ENCODE measurements around the gene YLPM1.
A peak's percentile ranks its signal among the peaks of the same experiment; 100 is the strongest.
"Not testable (repeated sequence)": the region's sequence is repeated elsewhere in the genome, so short reads cannot be mapped to it uniquely, and the experiment has no call there.

YLPM1 gene

GRCh38 chr14:74762917-74763802 lies at the start of gene YLPM1:
Gene YLPM1 (plus strand): TSS chr14:74763316. CDS start chr14:74763490, 174 bp downstream.
- DNase-seq: peak; percentile 98

- no peak for DNase-seq
These were observed 49.8 kb upstream of the YLPM1 start for GRCh38 chr14:74713395-74713735.

- peak; percentile 78 for DNase-seq
These were observed 42.6 kb upstream of the YLPM1 start for GRCh38 chr14:74720526-74720925.

GRCh38 chr14:74723134-74723533 lies 40.0 kb upstream of the YLPM1 start:
- no peak for DNase-seq

GRCh38 chr14:74732387-74732786 lies 30.7 kb upstream of the YLPM1 start:
- DNase-seq: no peak

- DNase-seq: no peak
These were observed 29.9 kb upstream of the YLPM1 start for GRCh38 chr14:74733221-74733620.

- no peak for DNase-seq
These were observed 28.0 kb upstream of the YLPM1 start for GRCh38 chr14:74735125-74735524.

GRCh38 chr14:74737753-74738325 lies 25.3 kb upstream of the YLPM1 start:
- peak; percentile 11 for DNase-seq

GRCh38 chr14:74739293-74740030 lies 23.7 kb upstream of the YLPM1 start:
- no peak for DNase-seq

- DNase-seq: no peak
These were observed 15.9 kb upstream of the YLPM1 start for GRCh38 chr14:74747237-74747636.

GRCh38 chr14:74754157-74754556 lies 9.0 kb upstream of the YLPM1 start:
- no peak for DNase-seq

GRCh38 chr14:74754899-74755298 lies 8.2 kb upstream of the YLPM1 start:
- no peak for DNase-seq

GRCh38 chr14:74756326-74756725 lies 6.8 kb upstream of the YLPM1 start:
- no peak for DNase-seq

- not testable (repeated sequence) for DNase-seq
These were observed 4.6 kb upstream of the YLPM1 start for GRCh38 chr14:74758505-74758904.

- DNase-seq: peak; percentile 19
These were observed 851 bp downstream of the YLPM1 start for GRCh38 chr14:74763803-74764531.

GRCh38 chr14:74765721-74766120 lies 2.6 kb downstream of the YLPM1 start:
- DNase-seq: no peak

GRCh38 chr14:74771399-74771798 lies 8.3 kb downstream of the YLPM1 start:
- no peak for DNase-seq

GRCh38 chr14:74784634-74785033 lies 21.5 kb downstream of the YLPM1 start:
- DNase-seq: no peak

GRCh38 chr14:74785056-74785613 lies 22.0 kb downstream of the YLPM1 start:
- no peak for DNase-seq

- no peak for DNase-seq
These were observed 23.7 kb downstream of the YLPM1 start for GRCh38 chr14:74786796-74787315.

GRCh38 chr14:74792249-74793039 lies 29.3 kb downstream of the YLPM1 start:
- peak; percentile 25 for DNase-seq

All from fibroblast of skin of right biceps (primary cell).